Bone marrow (tissue), 2 donors: ENCODE measurements around the gene HCFC1.
A peak's percentile ranks its signal among the peaks of the same experiment; 100 is the strongest.

ENCODE experiments used
- DNase-seq, 2 donors: peaks; one replicate each; lab custom pipeline; 2025; lab: John Stamatoyannopoulos, UW

HCFC1 gene

DNA sequence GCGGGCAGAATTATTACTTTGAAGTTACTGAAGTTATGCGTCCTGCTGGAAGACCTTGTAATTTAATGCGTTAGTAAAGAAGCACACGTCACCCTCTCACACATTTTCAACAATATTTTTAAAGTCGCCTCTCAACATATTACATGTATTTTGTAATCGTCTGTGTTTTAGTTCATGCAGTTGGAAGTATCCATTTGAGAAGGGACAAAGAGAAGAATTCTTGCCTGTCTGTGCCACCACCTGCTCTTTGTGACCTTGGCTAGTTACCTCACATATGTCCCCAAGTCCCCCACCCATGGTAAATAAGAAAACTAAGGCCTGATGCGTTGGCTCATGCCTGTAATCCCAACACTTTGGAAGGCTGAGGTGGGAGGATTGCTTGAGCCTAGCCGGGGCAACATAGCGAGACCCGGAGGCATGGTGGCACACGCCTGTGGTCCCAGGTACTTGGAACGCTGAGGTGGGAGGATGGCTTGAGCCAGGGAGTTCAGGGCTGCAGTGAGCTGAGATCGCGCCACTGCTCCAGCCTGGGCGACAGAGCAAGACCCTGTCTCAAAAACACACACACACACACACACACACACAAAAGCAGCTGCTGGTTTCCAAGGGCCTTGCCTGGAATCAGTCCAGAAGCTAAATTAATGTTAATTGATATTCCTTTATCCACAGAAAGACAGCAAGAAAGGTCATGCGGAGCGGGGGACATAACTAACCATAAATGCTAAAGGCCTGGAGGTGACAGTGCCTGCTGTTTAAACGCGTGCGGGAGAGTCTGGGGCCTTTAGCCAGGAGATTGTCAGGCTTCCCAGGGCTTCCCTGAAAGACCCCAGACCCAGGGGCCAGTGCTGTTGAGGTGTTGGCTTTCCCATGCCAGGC, 1.7 kb upstream of the HCFC1 start:
- no peak for DNase-seq

DNA sequence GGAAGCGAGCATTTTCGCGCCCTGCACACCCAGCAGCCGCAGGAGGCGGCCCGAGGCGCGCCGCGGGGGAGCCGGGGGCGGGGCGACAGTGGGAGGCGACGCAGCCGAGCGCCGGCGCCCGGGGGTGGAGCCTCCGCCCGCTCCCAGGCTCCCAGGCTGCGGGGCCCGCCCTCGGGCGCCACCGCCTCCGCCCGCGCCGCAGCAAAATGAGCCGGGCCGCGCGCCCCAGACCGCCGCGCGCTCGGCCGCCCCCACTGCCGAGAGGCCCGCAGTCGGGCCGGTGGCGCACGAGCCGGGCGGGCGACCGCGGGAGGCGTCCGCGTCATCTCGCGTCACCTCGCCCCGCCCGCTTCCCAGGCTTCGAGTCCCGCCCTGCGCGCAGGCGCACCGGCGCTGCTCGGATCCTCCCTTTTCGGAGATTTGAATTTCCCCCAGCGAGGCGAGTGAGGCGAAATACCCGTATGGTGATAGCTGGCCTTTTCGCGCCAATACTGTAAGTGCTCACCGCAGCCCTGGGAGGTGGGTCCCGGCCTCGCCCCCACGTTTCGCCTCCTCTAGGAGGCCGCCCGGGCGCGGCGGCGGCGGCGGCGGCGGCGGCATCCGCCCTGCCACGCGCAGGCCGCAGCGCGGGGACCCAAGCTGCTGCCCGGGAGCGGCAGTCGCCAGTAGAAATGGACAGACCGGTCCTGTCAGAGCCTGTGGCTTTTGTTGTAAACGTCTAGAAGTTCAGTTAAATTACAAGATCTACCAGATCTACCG, 929 bp upstream of the HCFC1 start, which contains the start of gene TMEM187:
TMEM187 (plus strand) TSS at position 387 of the 759 bp plus-strand sequence. CDS start 9,309 bp downstream, outside the sequence.
- DNase-seq, result peak; percentile 42 to 52

DNA sequence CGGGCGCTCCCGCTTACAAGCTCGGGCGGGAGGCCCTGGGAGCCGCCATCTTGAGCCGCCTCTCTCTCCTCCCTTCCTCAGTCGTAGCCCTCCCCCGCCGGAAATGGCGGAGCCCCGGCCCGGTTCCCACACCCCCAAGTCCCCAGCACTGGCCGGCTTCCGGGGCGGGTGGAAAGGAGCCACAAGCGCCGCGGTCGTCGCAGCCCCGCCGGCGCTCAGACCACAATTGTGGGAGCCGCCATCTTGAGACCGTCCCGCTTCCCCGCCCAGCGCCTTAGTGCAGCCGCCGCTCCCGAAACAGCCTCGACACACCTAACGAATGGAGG, 531 bp downstream of the HCFC1 start:
- DNase-seq, result peak; percentile 40 to 68

GRCh38 chrX:153970357-153971123, 1.1 kb downstream of the HCFC1 start:
- DNase-seq, result peak in 1 of 2 donors; percentile 18

DNA sequence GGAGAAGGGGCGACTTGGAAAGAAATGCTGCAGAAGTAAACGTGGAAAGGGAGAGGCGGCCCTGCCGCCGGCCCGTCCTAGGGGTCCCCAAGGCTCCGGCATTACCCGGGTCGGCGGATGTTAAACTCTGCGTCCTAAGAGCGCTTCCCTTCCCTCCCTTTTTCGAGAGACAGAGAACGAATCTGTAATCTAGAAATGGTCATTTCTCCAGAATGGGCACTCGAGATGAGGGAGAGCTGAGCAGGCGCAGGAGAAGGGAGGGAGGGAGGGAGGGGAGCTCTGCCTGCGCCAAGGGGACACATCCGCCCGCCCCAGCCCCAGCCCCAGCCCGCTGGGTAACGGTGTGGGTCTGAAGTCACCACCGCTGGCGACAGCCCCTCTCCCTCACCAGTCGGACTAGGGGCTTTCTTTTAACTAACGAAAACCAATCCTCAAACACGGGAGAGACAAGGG, 1.7 kb downstream of the HCFC1 start:
- DNase-seq, result peak in 1 of 2 donors; percentile 2

DNA sequence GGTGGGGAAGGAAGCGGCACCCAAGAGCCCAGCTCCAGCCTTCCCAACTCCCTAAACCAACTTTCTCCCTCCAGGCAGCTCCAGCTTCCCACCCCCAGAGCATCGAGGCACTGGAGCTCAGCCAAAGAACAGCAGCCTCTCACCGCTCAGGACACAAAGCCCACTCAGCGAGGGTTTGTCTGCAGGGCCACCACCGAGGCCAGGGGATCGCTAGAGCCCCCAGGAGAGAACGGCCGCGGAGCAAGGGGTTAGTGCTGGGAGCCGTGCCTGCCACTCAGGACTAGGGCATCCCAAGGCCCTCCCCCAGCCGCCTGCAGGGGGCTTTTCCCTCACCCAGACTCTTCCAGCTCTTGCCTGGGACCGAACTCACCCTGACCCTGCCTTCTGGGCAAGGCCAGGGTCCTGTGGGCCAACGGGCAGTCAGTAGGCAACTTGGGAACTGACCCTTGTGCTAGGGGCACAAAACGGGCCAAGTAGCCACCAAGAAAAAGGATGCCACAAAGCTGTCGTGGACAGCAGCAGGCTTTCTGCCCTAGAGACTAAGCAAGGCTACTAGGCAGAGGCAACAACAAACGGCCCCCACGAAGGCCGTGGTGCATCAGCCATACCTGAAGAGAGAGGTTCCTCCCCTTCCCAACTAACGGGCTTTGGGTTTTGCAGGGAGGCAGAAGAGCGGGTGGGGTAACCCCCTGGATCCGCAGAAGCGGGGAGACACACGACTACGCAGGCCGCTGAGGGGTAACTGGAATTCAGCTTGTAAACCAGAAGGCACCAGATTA, 2.3 kb downstream of the HCFC1 start:
- no peak for DNase-seq

DNA sequence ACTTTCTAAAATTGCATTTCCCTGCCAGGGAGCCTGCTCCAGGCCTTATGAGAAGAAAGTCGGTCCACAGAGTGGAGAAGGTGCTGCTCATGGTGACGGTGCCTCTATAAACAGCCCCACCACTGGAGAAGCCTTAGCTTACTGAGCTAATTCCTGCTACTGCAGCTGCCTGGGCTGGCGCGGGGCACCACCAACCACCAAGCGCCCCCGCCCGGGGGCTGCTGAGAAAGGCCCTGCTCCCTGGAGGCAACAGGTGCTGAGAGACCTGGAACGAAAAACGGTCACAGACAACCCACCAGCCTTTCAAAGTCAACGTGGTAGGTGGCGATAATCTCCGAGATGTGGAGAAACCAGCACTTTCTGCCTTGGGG, 2.9 kb downstream of the HCFC1 start:
- no peak for DNase-seq

DNA sequence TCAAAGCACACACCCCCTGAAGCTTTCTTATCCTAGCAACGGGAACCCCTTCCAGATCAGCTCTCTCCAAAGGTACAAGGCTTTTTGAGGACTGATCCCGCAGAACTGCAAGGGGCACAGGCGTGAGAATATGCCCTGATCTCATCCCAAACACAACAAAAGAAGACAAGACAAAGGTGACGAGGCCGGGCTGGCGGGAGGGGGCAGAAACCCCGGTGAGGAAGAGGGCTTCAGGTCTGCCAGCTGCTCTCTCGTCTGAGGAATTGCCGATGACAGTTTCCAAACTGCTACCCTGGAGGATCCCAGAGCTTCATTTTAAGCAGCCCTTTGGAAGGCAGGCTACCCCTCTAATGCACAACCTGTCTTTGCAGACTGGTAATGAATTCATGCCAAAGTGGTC, 3.4 kb downstream of the HCFC1 start:
- no peak for DNase-seq

DNA sequence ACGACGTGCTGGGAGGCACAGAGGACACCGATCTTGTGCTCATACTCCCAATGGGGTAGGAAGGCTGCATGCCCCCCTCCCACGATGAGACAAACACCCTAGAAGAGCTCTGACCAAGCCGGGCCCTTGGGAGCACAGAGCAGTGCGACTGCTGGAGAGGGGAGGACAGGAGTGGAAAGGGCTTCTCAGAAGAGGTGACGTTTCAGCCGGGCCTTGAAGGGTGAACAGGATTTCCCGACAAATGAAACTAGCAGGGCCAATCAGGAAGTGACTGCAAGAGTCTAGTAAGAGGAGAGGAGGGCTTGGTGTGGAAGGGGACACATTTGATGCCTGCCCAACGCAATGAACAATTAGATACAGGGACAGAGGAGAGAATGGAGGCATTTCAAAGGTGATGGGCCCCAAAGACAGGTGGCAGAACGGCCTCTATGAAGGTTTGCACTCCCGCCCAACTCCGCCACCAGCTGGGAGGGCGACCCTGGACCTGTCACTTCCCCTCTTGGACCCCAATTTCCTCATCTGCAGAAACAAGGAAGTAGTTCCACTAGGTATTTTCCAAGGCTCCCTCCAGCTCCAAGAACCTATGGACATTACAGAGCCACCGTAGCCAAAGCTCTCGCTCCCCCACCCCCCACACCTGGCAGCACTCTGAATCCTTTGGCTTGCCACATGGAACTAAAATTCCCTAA, 3.9 kb downstream of the HCFC1 start:
- no peak for DNase-seq

GRCh38 chrX:153966841-153967535, 4.6 kb downstream of the HCFC1 start:
- no peak for DNase-seq

DNA sequence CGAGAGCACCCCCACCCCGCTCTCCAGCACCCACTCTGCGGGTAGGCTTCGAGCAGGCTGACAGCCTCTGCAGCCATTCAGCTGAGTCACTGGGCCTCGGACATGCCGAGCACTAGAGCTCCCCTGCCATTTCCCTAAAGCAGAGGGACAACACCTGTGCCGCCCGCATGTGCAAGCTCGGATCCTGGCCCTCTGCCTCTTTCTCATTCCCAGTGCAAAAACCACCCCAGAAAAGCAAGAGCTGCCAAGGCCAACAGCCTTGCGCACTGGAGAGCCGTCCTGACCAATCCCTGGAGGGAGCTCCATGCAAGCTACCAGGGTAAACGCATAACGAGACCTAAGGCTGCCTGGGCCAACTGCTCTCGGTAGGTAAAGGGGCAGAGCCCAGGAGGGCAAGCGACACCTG, 5.3 kb downstream of the HCFC1 start:
- DNase-seq, result no peak

DNA sequence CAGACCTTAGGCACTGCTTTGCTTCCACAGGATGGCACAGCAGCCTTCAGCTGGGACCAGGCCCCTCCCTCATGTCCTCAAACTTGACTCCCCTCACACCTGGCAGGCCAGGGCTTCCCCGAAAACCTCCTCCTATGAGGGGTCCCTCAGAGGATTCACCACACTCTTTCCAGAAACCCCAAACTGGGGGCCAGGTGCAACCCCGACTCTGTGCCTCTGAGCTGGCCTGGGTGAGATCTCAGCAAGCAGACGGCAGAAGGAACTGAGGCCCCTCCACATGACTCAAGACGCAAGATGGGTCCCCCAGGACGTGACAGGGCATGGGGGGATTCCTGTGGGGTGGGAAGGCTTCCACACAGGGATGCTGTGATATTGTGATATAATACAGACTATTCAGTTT, 6.2 kb downstream of the HCFC1 start:
- DNase-seq, result no peak

DNA sequence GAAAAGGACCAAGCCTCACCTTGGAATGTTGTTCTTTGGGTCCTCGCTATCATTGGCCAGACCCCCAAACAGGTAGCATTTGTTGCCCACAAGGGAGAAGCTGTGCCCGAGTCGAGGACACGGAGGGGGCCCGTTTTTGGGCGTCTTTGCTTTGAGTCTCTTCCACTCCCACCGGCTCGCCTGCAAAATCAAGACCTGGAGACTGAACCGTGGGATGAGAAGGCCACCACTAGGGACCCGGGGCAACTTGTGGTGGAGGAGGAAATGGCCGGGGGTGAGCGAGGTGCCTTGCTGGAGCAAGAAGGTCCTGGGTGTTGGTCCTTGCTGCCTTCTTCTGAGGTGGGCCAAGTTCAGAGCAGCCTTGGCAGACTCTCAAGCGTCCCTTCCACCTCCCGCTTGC, 7.5 kb downstream of the HCFC1 start:
- no peak for DNase-seq

DNA sequence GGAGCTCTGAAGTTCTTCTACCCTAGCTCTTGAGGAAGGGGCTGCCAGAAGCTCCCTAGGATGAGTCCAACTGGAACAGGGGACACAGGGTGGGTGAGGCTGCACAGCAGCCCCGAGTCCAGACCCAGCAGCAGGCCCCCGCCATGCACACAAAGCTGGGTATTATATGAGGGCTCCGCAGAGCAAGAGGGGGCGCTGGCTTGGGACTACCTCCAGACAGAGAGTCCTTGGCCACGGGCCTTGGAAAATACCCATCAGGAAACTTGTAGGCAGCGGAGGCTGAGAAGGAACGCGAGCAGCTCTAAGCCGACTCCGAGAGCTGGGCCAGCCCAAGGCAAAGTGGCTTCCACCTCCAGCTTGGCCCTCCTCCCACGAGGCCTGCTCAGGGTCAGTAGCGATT, 8.1 kb downstream of the HCFC1 start:
- DNase-seq, result no peak

- DNase-seq, result no peak
Measured at GRCh38 chrX:153961292-153961691, 10.3 kb downstream of the HCFC1 start.

GRCh38 chrX:153960786-153961185, 10.8 kb downstream of the HCFC1 start:
- no peak for DNase-seq

DNA sequence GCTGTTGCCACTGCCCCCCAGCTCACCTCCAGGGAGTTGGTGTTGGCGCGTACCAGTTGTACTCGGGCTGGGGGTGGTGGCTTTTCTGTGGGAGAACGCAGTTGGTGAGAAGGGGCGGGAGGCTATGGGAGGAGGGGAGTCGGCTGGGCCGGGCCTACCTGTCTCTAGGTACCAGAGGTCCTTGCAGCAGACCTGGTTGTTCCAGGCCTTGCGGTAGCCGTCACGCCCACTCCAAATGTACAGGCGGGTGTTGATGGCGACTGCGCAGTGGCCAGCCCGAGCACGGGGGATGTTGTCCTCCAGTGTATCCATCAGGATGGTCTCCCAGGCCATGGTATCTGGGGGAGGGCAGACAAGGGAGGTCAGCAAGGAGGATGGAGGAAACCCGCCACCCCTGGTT, 11.5 kb downstream of the HCFC1 start:
- DNase-seq, result no peak

DNA sequence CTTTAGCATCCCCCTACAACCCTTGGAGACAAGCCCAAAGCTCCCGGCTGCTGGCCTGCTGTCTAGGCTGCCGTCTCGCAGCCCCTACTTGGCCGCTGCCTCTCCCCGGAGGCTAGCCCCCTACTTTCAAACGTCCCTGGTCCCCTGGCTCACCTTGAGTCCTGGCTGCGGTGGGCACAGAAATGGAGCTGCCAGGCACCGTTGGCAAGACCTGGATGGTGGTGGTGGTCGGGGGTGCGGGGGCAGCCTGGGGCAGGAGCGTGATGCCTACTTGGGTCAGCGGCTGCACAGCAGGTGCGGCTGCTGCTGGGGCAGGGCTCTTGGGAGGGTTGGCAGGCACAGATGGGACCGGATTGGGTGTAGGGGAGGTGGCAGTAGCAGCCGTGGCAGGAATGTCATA, 12.0 kb downstream of the HCFC1 start:
- DNase-seq, result no peak

- no peak for DNase-seq
Measured at GRCh38 chrX:153958605-153959004, 13.0 kb downstream of the HCFC1 start.

- DNase-seq, result no peak
Measured at GRCh38 chrX:153957224-153957623, 14.4 kb downstream of the HCFC1 start.
